22Rv1 (cell line): ENCODE results near the gene NUDCD2.
"Not testable (repeated sequence)": the region's sequence is repeated elsewhere in the genome, so short reads cannot be mapped to it uniquely, and the experiment has no call there.

Experiments
- H3K27ac ChIP-seq: fragments of 450-650 bp; 2 replicates; pipeline ENCODE4 v1.5.1; 2017
- ZFX ChIP-seq: fragments of 450-650 bp; IDR thresholded peaks from 2 replicates; pipeline ENCODE4 v1.6.1; 2017; ENCODE audit warnings: antibody characterized with exemption, borderline replicate concordance
- TF ChIP-seq, protein P1 (sequence below): fragments of 450-650 bp; IDR thresholded peaks from 2 replicates; pipeline ENCODE4 v1.5.1; 2017; ENCODE audit warnings: mild to moderate bottlenecking

NUDCD2 gene

DNA sequence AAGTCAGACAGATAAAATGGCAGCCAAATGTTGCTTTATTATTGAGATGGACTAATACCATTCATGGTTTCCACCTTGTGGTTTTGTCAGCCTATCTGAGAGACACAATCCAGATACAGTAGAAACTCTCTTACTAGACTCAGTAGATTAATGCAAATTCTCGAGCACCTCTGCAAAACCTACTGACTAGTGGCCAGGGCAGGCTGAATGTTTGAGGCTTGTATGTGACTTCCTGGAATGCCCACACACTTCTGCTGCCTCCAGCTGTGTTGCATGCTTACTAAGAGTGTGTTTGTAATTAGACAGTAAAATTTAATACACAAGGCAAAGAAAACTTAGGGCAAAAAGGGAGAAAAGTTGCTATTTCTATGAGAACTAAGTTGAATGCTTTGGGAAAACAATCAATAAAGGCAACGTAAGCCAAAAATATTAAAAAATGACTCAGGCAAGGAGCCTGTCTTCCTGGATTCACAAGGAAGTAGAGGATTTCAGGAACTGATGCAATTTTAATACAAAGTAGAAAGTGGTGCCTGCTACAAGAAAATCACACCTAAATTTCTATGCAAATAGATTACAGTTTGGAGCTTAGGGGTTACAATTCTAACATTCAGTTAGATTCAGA is 52.8 kb downstream of the NUDCD2 start:
- H3K27ac ChIP-seq, result no peak overlapping the region
- TF ChIP-seq ZFX, result no peak
- TF ChIP-seq, protein P1, sequence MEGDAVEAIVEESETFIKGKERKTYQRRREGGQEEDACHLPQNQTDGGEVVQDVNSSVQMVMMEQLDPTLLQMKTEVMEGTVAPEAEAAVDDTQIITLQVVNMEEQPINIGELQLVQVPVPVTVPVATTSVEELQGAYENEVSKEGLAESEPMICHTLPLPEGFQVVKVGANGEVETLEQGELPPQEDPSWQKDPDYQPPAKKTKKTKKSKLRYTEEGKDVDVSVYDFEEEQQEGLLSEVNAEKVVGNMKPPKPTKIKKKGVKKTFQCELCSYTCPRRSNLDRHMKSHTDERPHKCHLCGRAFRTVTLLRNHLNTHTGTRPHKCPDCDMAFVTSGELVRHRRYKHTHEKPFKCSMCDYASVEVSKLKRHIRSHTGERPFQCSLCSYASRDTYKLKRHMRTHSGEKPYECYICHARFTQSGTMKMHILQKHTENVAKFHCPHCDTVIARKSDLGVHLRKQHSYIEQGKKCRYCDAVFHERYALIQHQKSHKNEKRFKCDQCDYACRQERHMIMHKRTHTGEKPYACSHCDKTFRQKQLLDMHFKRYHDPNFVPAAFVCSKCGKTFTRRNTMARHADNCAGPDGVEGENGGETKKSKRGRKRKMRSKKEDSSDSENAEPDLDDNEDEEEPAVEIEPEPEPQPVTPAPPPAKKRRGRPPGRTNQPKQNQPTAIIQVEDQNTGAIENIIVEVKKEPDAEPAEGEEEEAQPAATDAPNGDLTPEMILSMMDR, result no peak

DNA sequence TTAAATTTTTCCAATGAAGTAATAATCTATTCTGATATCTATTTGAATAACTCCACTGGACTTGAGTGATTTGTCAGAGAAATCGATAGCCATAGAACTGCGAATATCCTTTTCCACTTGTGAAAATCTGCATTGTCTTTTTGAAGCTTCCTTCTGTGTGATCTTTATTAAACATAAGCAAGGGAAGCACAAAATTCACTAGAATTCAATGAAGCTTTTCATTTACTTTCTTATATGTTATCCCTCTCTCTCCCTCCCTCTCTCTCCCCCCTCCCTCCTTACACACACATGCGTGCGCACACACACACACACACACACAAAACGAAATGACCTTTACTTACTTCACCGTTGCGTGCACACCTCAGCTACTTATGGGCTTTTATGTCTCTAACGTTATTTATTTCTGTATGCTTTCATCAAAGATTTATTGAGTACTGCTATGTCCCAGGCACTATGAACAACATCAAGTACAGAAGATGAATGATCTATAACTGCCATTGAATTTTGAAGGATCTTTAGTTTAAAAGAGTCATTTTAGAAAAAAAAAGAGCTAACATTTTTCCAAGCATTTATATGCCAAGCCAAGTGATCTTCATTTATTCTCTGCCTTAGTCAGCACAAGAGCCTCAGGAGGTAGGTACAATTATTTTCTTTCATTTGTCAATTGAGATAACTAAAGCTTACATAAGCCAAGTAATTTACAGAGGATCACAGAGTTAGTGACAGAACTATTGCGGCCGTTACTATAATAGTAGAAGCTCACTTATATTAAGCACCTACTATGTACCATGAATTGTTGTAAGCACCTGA is 55.3 kb downstream of the NUDCD2 start:
- TF ChIP-seq, protein P1, result no peak
- TF ChIP-seq ZFX, result no peak
- no peak overlapping the region for H3K27ac ChIP-seq

DNA sequence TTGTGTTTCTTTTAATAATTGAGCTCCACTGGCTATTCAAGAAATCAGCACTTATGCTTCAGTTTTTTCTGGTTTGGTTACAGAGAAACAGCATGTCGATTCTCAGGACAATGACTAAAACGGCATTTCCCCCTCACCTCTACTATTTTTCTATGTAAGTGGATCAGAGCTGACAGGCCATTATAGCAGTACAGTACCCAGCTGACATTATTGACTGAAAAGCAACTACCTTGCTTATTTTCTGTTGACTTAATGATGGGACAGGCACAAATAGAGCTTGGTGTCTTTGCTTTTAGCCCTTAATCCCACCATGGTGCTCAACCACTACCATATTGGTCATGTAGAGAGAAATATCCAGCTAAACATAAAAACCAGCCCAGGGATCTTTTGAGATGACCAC is 57.9 kb downstream of the NUDCD2 start:
- TF ChIP-seq, protein P1, result no peak
- no peak for TF ChIP-seq ZFX

DNA sequence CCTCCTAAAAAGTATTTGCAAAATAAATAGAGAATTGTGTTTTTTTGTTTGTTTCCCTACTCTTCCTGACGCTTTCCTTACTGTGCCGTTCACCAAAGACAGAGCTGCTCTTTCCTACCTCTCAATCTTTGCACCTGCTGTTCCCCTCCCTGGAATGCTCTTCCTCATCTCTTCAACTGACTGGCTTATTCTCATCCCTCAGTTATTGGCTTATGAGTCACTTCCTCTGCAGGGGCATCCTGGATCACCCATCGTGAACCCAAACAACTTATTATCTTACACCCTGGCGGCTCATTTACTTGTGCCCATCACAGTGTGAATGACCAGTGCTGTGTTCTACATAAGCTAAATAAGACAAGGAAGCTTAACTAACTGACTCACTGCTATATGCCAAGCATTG is 58.6 kb downstream of the NUDCD2 start:
- H3K27ac ChIP-seq, result no peak overlapping the region
- no peak for TF ChIP-seq ZFX
- TF ChIP-seq, protein P1, result no peak

More for the DNA sequence above, 57.9 kb downstream of the NUDCD2 start:
- H3K27ac ChIP-seq, result no peak overlapping the region

DNA sequence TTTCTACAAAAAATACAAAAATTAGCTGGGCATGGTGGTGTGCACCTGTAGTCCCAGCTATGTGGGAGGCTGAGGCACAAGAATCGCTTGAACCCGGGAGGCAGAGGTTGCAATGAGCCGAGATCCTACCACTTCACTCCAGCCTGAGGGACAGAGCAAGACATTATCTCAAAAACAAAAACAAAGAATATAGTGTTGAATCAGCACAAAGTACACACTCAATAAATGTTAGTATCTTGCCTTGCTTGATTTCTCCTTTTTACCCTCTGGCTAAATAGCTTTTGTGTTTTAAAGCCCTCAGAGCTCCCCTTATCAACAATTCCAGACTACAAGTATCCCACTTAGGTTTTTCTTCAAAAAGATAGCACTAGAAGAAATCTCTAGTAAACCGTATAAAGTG is 60.0 kb downstream of the NUDCD2 start:
- no peak for TF ChIP-seq ZFX
- TF ChIP-seq, protein P1, result no peak
- no peak overlapping the region for H3K27ac ChIP-seq

DNA sequence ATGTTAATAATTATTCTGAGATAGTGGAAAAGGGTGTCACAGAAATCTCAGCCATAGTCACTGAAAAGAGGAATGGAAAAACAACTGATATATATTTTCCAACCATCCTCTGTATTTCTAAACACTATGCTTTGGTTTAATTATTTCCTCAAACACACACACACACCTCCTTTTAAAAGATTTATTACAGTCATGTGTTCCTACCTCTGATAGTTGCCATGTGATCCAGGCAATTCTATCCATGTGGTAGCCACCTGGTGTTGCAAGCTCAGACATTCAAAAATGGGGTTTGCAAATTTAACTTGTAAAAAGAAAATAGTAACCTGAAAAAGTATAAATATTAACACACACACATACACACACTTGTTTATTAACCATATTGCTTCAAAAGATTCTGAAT is 62.5 kb downstream of the NUDCD2 start:
- no peak overlapping the region for H3K27ac ChIP-seq
- no peak for TF ChIP-seq ZFX
- TF ChIP-seq, protein P1, result no peak

DNA sequence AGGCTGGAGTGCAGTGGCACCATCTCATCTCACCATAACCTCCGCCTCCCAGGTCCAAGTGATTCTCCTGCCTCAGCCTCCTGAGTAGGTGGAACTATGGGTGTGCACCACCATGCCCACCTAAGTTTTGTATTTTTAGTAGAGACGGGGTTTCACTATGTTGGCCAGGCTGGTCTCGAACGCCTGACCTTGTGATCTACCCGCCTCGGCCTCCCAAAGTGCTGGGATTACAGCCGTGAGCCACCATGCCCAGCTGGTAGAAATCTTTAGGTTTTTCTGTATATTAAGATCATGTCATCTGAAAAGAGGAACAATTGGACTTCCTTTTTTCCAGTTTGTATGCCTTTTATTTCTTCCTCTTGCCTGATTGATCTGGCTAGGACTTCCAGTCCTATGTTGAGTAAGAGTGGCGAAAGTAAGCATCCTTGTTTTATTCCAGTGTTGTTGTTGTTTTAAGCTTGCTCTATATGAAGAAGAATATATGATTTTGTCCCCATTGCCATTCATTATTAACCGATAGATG is 63.0 kb downstream of the NUDCD2 start:
- H3K27ac ChIP-seq, result not testable (repeated sequence)
